Measurements from ENCODE around the gene ADA. TPM values are rescaled to one million over a fixed set of nuclear protein-coding genes. Genes with fewer than 3 reads are reported as not detected.

The ADA gene
- total and polyA plus RNA-seq, 9 of the 15 experiments (the other 6 are each of a cell fraction or from before 2014, with no cell fraction given) = 2.4 to 26.1 (median 5.3) TPM

GRCh38 chr20:44683263-44684046 is 32.0 kb upstream of the ADA start (continued):
- TF ChIP-seq ARID3B (CRISPR knock-in tag; IDR thresholded peaks at IDR 0.05; ENCODE audit: borderline replicate concordance) (no peak), ELF2 (CRISPR knock-in tag; IDR thresholded peaks at IDR 0.05) (no peak), KDM4B (IDR thresholded peaks at IDR 0.05; ENCODE audit: borderline replicate concordance in 2 of 2, low read depth in 1 of 2) (no peak), YY1 (IDR thresholded peaks at IDR 0.05; ENCODE audit: borderline replicate concordance in 1 of 3, control insufficient read depth in 1 of 3, extremely low read depth in 1 of 3, insufficient read depth in 3 of 3, insufficient read length in 1 of 3, insufficient replicate concordance in 2 of 3, low read depth in 1 of 3, low read length in 2 of 3) (peak in 2 of 3 experiments; percentile 27 to 36), AFF1 (IDR thresholded peaks at IDR 0.05; ENCODE audit: low read depth in 1 of 2, partially characterized antibody in 2 of 2) (no peak), MAFG (tag; conservative IDR thresholded peaks at IDR 0.05) (no peak), NR2C1 (IDR thresholded peaks at IDR 0.05) (no peak), NR2C1 (tag; IDR thresholded peaks at IDR 0.05) (no peak), ETV1 (tag; conservative IDR thresholded peaks at IDR 0.05; ENCODE audit: low read depth) (peak; percentile 72), ADNP (tag; IDR thresholded peaks at IDR 0.05) (no peak)
- TF ChIP-seq, protein P1, sequence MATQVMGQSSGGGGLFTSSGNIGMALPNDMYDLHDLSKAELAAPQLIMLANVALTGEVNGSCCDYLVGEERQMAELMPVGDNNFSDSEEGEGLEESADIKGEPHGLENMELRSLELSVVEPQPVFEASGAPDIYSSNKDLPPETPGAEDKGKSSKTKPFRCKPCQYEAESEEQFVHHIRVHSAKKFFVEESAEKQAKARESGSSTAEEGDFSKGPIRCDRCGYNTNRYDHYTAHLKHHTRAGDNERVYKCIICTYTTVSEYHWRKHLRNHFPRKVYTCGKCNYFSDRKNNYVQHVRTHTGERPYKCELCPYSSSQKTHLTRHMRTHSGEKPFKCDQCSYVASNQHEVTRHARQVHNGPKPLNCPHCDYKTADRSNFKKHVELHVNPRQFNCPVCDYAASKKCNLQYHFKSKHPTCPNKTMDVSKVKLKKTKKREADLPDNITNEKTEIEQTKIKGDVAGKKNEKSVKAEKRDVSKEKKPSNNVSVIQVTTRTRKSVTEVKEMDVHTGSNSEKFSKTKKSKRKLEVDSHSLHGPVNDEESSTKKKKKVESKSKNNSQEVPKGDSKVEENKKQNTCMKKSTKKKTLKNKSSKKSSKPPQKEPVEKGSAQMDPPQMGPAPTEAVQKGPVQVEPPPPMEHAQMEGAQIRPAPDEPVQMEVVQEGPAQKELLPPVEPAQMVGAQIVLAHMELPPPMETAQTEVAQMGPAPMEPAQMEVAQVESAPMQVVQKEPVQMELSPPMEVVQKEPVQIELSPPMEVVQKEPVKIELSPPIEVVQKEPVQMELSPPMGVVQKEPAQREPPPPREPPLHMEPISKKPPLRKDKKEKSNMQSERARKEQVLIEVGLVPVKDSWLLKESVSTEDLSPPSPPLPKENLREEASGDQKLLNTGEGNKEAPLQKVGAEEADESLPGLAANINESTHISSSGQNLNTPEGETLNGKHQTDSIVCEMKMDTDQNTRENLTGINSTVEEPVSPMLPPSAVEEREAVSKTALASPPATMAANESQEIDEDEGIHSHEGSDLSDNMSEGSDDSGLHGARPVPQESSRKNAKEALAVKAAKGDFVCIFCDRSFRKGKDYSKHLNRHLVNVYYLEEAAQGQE (IDR thresholded peaks at IDR 0.05; ENCODE audit: borderline replicate concordance) = peak; percentile 58; the same call in 1 of the 2 replicates
- TF ChIP-seq, protein P1 (CRISPR knock-in tag; IDR thresholded peaks at IDR 0.05; ENCODE audit: low read depth) = no peak
